HEK293T (cell line): Measurements from ENCODE around the gene FHIP1A.

Source experiments
- CTCF ChIA-PET: fragments of 350-600 bp; formaldehyde crosslinking; extraction: SDS; loops from one replicate; lab custom pipeline; 2021; ENCODE audit warnings: antibody characterized with exemption, inconsistent platforms; lab: Yijun Ruan, JAX
- POLR2A ChIA-PET: fragments of 350-600 bp; formaldehyde crosslinking; extraction: SDS; loops from one replicate; lab custom pipeline; 2020; ENCODE audit warnings: antibody characterized with exemption, inconsistent platforms; lab: Yijun Ruan, JAX
- DNase-seq: peaks from one replicate; pipeline ENCODE4 v3.0.0; 2012; ENCODE audit warnings: mixed read lengths; ENCODE audit errors: extremely low spot score
- ARNT ChIP-seq: fragments of 450-650 bp; IDR thresholded peaks from 2 replicates; pipeline ENCODE4 v1.6.1; 2017; ENCODE audit warnings: mild to moderate bottlenecking
- BHLHE40 ChIP-seq: fragments of 450-650 bp; IDR thresholded peaks from 2 replicates; pipeline ENCODE4 v1.6.1; 2016; ENCODE audit warnings: mild to moderate bottlenecking, moderate library complexity, borderline replicate concordance
- CTBP1 ChIP-seq: fragments of 450-650 bp; IDR thresholded peaks from 2 replicates; pipeline ENCODE4 v1.6.1; 2016; ENCODE audit warnings: borderline replicate concordance
- ELF4 ChIP-seq: fragments of 450-650 bp; IDR thresholded peaks from 2 replicates; pipeline ENCODE4 v1.6.1; 2017; ENCODE audit warnings: antibody characterized with exemption
- FOXA1 ChIP-seq: fragments of 450-650 bp; IDR thresholded peaks from 2 replicates; pipeline ENCODE4 v1.6.1; 2016; ENCODE audit warnings: mild to moderate bottlenecking
- FOXK2 ChIP-seq: fragments of 450-650 bp; IDR thresholded peaks from 2 replicates; pipeline ENCODE4 v1.6.1; 2016; ENCODE audit warnings: mild to moderate bottlenecking
- FOXM1 ChIP-seq: fragments of 450-650 bp; IDR thresholded peaks from 2 replicates; pipeline ENCODE4 v1.6.1; 2017; ENCODE audit warnings: mild to moderate bottlenecking, borderline replicate concordance
- HDGF ChIP-seq: fragments of 450-650 bp; IDR thresholded peaks from 2 replicates; pipeline ENCODE4 v1.6.1; 2017; ENCODE audit warnings: antibody characterized with exemption, borderline replicate concordance
- L3MBTL2 ChIP-seq: fragments of 450-650 bp; conservative IDR thresholded peaks from 2 replicates; pipeline ENCODE4 v1.6.1; 2016; ENCODE audit warnings: mild to moderate bottlenecking
- LEF1 ChIP-seq: fragments of 450-650 bp; IDR thresholded peaks from 2 replicates; pipeline ENCODE4 v1.6.1; 2017; ENCODE audit warnings: mild to moderate bottlenecking, borderline replicate concordance
- NFRKB ChIP-seq: fragments of 450-650 bp; IDR thresholded peaks from 2 replicates; pipeline ENCODE4 v1.6.1; 2016; ENCODE audit warnings: mild to moderate bottlenecking, moderate library complexity
- PKNOX1 ChIP-seq: fragments of 450-650 bp; IDR thresholded peaks from 2 replicates; pipeline ENCODE4 v1.6.1; 2016
- SP1 ChIP-seq: fragments of 450-650 bp; IDR thresholded peaks from 2 replicates; pipeline ENCODE4 v1.6.1; 2017
- SUZ12 ChIP-seq: fragments of 450-650 bp; IDR thresholded peaks from 2 replicates; pipeline ENCODE4 v1.6.1; 2016; ENCODE audit warnings: mild to moderate bottlenecking
- TARDBP ChIP-seq: fragments of 450-650 bp; IDR thresholded peaks from 2 replicates; pipeline ENCODE4 v1.6.1; 2016
- ZNF384 ChIP-seq: fragments of 450-650 bp; IDR thresholded peaks from 2 replicates; pipeline ENCODE4 v1.6.1; 2016

The FHIP1A gene

GRCh38 chr4:151434183-151434860 lies 25.3 kb downstream of the FHIP1A start:
- POLR2A ChIA-PET = no interaction called here
- DNase-seq = no peak
- CTCF ChIA-PET = interaction anchor here (0.6 kb wide), 1 partner anchor 157 kb away, joined by 3 read pairs; no protein-coding TSS in a partner anchor
- TF ChIP-seq ARNT (no peak), FOXK2 (no peak), BHLHE40 (no peak), SUZ12 (no peak), CTBP1 (no peak), LEF1 (no peak), ZNF384 (no peak), HDGF (no peak), FOXA1 (no peak), PKNOX1 (no peak), FOXM1 (no peak), NFRKB (no peak), SP1 (no peak), L3MBTL2 (no peak), TARDBP (no peak)

GRCh38 chr4:151436093-151436518 lies 27.1 kb downstream of the FHIP1A start:
- ChIA-PET CTCF (no interaction called here), POLR2A (no interaction called here)
- DNase-seq = no peak
- TF ChIP-seq FOXM1 (no peak), SP1 (no peak), LEF1 (no peak), BHLHE40 (no peak), PKNOX1 (no peak), L3MBTL2 (no peak), HDGF (no peak), ARNT (no peak), NFRKB (no peak), FOXA1 (no peak), ZNF384 (no peak), TARDBP (no peak), ELF4 (no peak), SUZ12 (no peak), FOXK2 (no peak), CTBP1 (no peak)

GRCh38 chr4:151437505-151437904 lies 28.5 kb downstream of the FHIP1A start:
- ChIA-PET CTCF (no interaction called here), POLR2A (no interaction called here)
- DNase-seq = no peak
- no peak for TF ChIP-seq L3MBTL2
- TF ChIP-seq FOXA1 = no peak
- TF ChIP-seq PKNOX1 = no peak
- TF ChIP-seq SP1 = no peak
- TF ChIP-seq FOXM1 = no peak
- TF ChIP-seq BHLHE40 = no peak
- TF ChIP-seq FOXK2 = no peak
- TF ChIP-seq TARDBP = no peak
- no peak for TF ChIP-seq ELF4

GRCh38 chr4:151438154-151438553 lies 29.2 kb downstream of the FHIP1A start:
- TF ChIP-seq ELF4 (no peak), FOXA1 (no peak), HDGF (no peak), SUZ12 (no peak), ZNF384 (no peak), TARDBP (no peak)
- CTCF ChIA-PET = interaction anchor here (0.6 kb wide), 1 partner anchor 27 kb away, joined by 3 read pairs; no protein-coding TSS in a partner anchor
- POLR2A ChIA-PET = no interaction called here
- DNase-seq = no peak

GRCh38 chr4:151439320-151439719 lies 30.3 kb downstream of the FHIP1A start:
- ChIA-PET POLR2A (interaction anchor here (1.3 kb wide), 1 partner anchor 114 kb away, joined by 3 read pairs; the partner anchor contains the start of gene SH3D19), CTCF (no interaction called here)
- no peak for DNase-seq
- TF ChIP-seq NFRKB (no peak), L3MBTL2 (no peak), LEF1 (no peak)

- TF ChIP-seq SUZ12 = no peak
- TF ChIP-seq CTBP1 = no peak
- TF ChIP-seq NFRKB = no peak
- TF ChIP-seq ZNF384 = no peak
- no peak for TF ChIP-seq ARNT
- no peak for TF ChIP-seq ELF4
- no peak for TF ChIP-seq FOXK2
- no peak for TF ChIP-seq HDGF
- no peak for TF ChIP-seq SP1
- no peak for TF ChIP-seq L3MBTL2
- TF ChIP-seq PKNOX1 = no peak
- no peak for TF ChIP-seq FOXM1
- TF ChIP-seq LEF1 = no peak
- no peak for TF ChIP-seq FOXA1
- CTCF ChIA-PET = no interaction called here
- DNase-seq = no peak
- POLR2A ChIA-PET = no interaction called here
These were observed 33.0 kb downstream of the FHIP1A start for GRCh38 chr4:151442002-151442401.
